GM18868 (cell line): ENCODE results near the gene CLCF1.
"Not testable (repeated sequence)": the region's sequence is repeated elsewhere in the genome, so short reads cannot be mapped to it uniquely, and the experiment has no call there.

Experiments
- ATAC-seq: cut with Tn5 transposase; IDR thresholded peaks from one replicate; pipeline ENCODE4 v1.9.1; 2021; ENCODE audit warnings: mild to moderate bottlenecking, moderate library complexity; ENCODE audit not compliant: unreplicated experiment

CLCF1 gene

DNA sequence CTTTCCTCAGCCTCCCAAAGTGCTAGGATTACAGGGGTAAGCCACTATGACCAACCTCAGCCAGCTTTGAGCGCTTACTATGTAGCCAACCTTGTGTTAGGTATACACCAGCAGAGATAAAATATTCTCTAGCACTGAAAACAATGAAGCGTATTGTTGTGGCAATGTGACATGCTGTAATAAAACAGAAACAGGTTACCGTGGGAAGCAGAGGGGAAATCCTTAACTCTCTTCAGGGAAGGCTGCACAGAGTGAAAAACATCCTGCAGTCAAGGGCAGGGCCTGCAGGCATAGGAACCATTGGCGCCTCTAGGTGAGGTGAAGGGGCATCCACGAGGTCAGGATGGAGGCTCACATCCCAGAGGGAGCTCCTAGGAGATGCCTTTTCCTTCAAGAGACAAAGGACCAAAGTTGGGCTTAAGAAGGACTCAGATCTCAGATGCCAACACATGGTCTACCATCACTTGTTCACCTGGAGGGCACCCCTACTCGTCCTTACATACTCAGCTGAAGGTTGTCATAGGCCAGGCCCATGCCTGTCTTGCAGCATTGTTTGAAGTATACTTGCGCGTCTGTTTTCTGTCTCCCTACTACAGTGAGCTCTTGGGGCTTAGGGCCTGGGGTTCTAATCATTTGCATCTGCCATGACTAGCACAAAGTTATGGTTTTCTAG lies 28.0 kb downstream of the CLCF1 start:
- ATAC-seq: no peak

DNA sequence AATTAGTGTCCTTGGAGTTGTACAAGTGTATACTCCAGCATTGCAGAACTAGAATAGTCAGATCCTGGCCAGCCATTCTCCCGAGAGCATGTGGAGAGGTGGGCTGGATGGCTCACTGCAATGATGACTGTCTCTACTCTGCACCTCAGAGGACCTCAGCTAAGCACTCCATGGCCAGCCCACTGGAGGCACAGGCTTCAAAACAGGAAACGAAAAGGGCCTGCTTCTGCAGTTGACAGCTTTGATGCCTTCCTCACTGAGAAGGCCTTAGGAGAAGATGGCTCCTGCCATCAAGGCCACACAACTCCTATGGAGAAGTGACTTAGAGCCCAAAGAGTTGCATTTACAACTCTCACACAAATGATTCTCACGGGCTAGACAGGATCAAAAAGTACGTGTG lies 29.1 kb downstream of the CLCF1 start:
- no peak for ATAC-seq

DNA sequence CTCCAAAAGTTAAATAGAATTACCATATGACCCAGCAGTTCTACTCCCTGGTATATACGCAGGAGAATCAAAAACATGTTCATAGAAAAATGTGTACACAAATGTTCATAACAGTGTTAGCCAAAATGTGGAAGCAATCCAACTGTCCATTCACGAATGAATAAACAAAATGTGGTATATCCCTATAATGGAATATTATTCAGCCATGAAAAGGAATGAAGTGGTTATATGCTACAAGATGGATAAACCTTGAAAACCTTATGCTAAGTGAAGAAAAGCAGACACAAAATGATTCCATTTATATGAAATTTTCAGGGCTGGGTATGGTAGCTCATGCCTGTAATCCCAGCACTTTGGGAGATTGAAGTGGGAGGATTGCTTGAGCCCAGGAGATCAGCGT lies 36.1 kb downstream of the CLCF1 start:
- ATAC-seq: no peak

DNA sequence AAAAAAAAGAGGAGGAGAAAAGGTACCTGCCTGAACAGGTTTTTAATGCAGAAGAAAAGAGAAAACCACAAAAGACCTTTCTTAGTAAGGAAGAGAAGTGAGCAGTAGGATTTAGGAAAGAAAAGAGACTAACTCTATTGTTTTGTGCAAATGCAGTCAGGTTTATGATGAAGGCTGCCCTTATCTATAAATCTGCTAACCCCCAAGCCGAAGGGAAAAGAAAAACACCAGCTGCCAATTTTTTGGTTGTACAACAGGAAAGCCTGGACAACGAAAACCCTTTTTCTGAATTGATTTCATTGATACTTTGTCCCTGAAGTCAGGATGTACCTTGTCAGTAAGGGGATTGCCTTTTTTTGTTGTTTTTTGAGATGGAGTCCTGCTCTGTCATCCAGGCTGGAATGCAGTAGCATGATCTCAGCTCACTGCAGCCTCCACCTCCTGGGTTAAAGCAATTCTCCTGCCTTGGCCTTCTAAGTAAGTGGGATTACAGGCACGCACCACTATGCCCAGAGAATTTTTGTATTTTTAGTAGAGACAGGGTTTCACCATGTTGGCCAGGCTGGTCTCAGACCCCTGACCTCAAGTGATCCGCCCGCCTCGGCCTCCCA lies 41.2 kb downstream of the CLCF1 start:
- no peak for ATAC-seq

DNA sequence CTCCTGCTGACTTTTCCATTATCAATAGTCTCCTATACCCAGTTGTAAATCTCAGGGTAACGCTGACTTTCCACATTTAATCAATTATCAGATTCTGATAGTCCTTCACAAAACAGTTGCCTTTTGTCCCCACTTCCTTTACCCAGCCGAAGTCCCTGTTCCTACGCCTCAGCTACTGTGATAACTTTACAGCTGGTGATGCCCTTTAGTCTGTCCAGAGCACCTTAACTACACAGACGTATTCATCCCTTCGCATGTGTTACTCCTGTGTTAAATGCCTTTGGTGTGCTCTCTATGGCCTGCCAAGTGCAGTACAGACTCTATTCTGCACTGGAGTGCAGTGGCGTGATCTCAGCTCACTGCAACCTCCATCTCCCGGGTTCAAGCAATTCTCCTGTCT lies 49.9 kb downstream of the CLCF1 start:
- ATAC-seq: no peak

DNA sequence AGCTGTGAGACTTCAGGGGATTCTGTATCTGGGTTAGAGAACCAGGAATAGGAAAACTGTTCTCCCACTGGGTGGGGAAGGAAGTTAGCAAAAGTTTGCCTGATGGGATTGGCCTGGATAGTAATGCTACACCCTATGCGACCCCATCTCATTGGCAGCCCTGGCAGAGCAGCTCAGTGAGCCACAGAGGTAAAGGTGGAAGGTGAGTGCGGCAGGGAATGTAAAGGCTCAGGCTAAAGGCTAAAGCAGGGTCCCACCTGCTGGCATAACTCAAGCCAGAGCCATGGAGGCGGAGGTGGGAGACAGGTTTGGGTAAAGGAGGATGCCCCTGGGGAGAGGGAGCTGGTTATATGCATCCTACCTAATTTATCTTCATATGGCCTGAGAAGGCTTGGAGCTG lies 51.3 kb downstream of the CLCF1 start:
- ATAC-seq: no peak

DNA sequence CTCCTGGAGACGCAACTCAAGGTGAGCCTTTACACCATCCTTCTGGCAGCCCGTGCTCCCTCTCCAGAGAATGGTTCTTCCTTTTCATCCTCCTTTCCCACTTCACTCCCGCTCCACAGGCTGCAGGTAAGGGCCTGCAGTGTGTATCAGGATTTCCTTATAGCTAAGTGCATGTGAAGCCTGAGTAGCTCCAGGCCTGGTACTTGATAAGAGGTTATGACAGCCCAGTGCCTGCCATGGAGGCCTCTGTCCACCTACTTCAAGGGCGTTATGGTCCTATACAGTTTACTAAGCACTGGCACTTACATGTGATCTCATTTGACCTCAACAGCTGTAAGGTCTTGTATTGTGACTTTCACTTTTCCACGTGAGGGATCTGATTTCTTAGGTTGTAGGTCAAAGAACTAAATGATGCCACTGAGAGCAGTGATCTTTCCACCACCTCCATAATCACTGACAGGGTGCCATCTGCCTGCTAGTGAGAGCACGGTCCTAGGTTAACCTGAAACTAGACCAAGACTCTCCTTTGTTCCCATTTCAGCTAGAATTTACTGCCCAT lies 52.0 kb downstream of the CLCF1 start:
- no peak for ATAC-seq

DNA sequence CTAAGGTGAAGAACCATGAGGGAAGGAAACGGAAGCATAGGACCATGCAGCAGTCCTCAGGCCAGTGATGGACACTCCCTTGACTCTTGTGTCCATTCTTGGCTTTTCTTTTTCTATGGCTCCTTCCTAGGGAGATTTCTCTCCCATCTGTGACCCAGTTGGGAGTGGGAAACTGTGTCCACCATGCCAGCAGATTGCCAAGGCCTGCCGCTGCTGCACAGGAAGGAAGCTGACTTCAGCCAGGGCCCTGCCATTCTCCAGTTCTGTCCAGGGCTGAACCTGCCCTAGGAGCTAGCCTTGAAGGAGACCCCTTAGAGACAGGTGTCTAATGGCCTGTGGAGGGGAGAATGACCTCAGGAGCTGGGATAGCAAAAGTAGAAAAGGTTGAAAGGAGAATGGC lies 52.7 kb downstream of the CLCF1 start:
- no peak for ATAC-seq

DNA sequence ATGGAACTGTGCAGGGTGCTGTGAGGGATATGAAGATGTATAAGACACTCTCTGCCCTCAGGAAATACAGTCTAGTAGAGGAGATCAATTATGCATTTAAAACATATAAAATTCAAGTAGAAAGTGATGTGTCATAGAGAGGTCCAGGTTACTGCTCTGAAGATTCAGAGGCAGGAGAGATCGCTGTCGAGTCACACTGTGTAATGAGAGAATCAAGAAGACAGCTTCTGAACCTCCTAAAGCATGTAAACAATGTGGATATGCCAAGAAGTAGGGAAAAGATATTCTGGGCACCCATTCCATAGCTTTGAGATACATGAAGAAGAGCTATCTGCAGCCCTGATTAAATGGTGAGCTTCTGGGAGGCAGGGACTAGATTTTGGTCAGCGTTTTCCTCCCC lies 53.4 kb downstream of the CLCF1 start:
- no peak for ATAC-seq

DNA sequence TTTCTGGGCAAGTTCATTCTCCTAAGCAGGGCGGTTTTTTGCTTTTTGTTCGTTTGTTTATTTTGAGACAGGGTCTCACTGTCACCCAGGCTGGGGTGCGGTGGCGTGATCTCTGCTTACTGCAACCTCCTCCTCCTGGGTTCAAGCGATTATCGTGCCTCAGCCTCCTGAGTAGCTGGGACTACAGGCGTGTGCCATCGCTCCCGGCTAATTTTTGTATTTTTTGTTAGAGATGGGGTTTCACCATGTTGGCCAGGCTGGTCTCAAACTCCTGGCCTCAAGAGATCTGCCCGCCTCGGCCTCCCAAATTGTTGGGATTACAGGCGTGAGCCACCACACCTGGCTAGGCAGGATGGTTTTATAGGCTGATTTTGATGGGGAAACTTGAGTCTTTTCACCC lies 54.5 kb downstream of the CLCF1 start:
- not testable (repeated sequence) for ATAC-seq

DNA sequence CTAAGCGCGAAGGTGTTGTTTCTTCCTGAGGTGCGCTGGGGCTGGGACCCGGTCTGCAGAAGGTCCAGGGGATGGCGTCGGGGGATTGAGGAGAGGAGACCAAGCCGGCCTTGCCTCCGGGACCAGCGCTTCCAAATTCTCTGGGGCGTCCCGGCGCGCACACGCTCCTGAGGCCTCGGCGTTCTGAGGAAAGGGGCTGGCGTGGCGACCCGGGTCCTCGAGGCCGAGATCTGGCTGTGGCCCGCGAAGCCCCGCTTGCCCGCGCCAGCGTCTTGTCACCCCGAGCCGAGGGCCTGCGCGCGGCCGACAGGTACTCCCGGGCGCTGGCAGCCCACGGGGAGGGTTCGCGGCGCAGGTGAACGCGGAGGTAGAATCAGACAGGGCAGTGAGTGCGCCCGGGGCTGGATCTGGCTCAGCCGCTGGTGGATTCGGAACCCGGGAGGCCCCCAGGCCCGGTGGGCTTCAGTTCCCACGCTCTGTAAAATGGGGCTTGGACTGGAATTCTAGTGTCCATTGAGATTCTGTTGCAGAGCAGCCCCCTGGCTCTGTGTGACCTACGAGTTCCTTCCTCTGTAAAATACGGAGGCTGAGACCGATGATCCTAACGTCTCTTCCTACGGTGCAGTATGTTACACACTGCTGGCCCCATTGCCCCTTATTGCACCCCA lies 55.4 kb downstream of the CLCF1 start:
- peak; percentile 15 for ATAC-seq

DNA sequence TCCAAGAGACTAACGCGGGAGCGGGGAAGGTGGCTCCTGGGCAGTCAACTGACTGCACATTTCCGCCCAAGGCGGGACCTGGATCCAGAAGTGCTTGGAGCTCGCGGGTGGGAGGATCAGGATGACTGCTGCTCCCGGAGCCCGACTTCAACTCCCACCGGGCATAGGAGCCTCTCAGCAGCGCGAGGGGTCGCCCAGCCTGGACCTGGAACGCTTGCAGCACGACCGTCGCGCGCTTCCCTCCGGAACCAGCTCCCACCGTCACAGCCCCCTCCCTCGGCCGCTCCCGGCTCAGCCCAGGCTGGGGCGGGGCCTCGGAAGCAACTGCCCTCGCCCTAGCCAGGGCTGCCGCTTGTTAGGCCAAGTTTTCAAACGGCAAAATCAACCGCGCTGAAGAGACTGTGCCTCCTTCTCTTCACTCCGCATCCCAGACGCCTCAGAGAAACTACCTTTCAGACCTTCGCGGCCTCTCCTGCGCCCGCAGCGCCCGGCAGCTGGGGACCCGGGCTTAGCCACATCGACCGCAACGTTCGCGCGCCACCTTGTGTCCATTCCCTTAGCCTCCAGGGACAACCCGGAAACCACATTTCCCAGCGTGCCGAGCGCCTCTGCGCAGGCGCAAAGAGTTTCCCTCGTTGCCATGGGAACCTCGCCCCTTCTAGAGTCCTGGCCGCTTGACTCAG lies 56.1 kb downstream of the CLCF1 start:
- peak; percentile 77 for ATAC-seq

DNA sequence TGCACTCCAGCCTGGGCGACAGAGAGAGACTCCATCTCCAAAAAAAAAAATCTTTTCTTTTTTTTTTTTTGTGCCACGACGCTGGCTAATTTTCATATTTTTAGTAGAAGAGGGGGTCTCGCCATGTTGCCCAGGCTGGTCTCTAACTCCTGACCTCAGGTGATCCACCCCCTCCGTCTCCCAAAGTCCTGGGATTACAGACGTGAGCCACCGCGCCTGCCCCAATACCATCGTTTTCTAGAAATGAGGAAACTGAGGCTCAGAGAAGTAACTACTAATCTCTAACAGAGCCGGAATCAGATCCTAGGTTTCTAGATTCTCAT lies 56.6 kb downstream of the CLCF1 start:
- ATAC-seq: no peak

DNA sequence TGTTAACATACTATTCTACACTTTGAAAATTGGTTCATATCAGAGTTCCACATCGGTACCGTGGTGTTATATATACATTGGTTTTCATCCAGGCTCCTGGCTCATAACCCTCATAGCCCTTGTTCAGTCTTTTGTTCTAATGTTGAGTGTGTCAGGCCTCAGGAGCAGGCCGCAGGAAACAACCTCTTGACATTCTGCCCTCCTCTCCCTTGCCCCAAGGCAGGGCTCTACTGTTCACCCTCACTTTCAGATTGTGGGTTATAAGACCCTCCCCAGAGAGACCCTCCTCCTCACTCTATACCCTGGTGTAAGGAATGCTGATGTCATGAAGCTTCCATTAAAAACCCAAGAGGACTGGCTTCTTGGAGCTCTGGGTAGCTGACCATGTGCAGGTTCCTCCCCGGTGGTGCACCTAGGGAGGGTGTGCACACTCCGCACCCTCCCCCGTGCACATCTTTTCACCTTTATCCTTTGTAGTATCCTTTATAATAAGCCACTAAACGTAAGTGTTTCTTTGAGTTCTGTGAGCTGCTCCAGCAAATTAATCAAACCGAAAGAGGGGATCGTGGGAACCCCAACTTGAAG lies 58.0 kb downstream of the CLCF1 start:
- ATAC-seq: no peak

DNA sequence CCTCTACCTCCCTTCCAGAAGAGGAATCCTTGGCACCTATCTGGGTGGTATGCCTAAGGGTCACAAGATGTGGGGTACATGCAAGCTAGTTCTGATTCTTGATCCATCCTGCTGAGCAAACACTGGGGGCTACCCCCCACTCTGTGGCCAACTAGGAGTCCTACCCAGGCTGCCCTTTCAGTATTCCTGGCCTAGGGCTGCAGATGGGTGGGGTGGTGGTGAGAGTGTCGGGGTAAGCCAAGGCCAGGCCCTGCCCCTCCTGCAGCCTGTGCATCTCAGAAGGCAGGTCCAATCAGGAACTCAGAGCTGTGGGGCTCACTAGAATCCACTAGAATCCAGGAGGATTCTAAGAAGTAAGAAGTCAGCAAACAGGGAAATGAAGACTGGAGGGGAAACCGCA lies 59.2 kb downstream of the CLCF1 start:
- ATAC-seq: no peak
